Glutamatergic neuron (in vitro differentiated cells): ENCODE measurements around the gene PSTK. TPM values are rescaled to one million over a fixed set of nuclear protein-coding genes. Genes with fewer than 3 reads are reported as not detected.

Source experiments
- DNase-seq: peaks from one replicate; pipeline ENCODE4 v3.0.0; 2022
- H3K27ac Mint-ChIP-seq: one replicate; pipeline ENCODE4 v1.8.0; 2020; ENCODE audit warnings: mild to moderate bottlenecking, mixed read lengths, inconsistent platforms; ENCODE audit not compliant: unreplicated experiment
- H3K27me3 Mint-ChIP-seq: one replicate; pipeline ENCODE4 v1.8.0; 2020; ENCODE audit warnings: mild to moderate bottlenecking, moderate library complexity, mixed read lengths, inconsistent platforms; ENCODE audit not compliant: unreplicated experiment
- H3K36me3 Mint-ChIP-seq: one replicate; pipeline ENCODE4 v1.8.0; 2020; ENCODE audit warnings: mild to moderate bottlenecking, mixed read lengths, inconsistent platforms; ENCODE audit not compliant: unreplicated experiment
- H3K4me1 Mint-ChIP-seq: one replicate; pipeline ENCODE4 v1.8.0; 2020; ENCODE audit warnings: mild to moderate bottlenecking, low read depth, mixed read lengths, inconsistent platforms; ENCODE audit not compliant: unreplicated experiment
- H3K4me3 Mint-ChIP-seq: one replicate; pipeline ENCODE4 v1.8.0; 2020; ENCODE audit warnings: mild to moderate bottlenecking, mixed read lengths, inconsistent platforms; ENCODE audit not compliant: unreplicated experiment
- H3K9me3 Mint-ChIP-seq: one replicate; pipeline ENCODE4 v1.8.0; 2020; ENCODE audit warnings: mild to moderate bottlenecking, moderate library complexity, mixed read lengths, inconsistent platforms; ENCODE audit not compliant: unreplicated experiment
- CTCF ChIP-seq: fragments of 200-600 bp; sonication (generic); IDR thresholded peaks from one replicate; pipeline ENCODE4 v1.5.0; 2021; ENCODE audit not compliant: partially characterized antibody, unreplicated experiment
- total RNA-seq: library from RNA; stranded (reverse); fragmentation: NEBNext Ultra II Directional; extraction: Animal tissue kit (Norgen Biotek cat#: 25700); gene quantifications from one replicate; pipeline ENCODE4 v1.2.1, GENCODE V29; 2021; ENCODE audit not compliant: unreplicated experiment

PSTK gene
- total RNA-seq, 1 donor from 2014 or later: 3.8 TPM

DNA sequence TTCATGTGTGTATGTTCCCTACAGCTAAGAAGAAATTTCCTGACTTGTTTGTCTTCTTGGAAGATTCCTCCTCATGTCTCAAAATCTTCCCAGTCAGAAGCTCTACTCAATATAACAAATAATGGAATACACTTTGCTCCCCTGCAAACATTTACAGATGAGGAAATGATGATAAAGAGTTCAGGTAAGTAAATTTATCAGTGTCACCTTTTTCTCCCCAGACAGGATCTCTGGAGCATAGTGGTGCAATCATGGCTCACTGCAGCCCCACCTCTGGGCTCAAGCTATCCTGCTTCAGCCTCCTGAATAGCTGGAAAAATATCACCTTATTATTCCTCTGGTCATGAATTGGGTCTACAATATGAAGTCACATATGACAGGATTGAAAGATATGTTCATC, 54.1 kb downstream of the PSTK start:
- Mint-ChIP-seq H3K4me1 (no peaks in the 10 kb centered on the region), H3K27me3 (no peaks in the 10 kb centered on the region), H3K27ac (no peak overlapping the region), H3K36me3 (no peaks in the 10 kb centered on the region), H3K4me3 (no peak overlapping the region), H3K9me3 (no peaks in the 10 kb centered on the region)
- no peak for TF ChIP-seq CTCF
- DNase-seq: no peak

DNA sequence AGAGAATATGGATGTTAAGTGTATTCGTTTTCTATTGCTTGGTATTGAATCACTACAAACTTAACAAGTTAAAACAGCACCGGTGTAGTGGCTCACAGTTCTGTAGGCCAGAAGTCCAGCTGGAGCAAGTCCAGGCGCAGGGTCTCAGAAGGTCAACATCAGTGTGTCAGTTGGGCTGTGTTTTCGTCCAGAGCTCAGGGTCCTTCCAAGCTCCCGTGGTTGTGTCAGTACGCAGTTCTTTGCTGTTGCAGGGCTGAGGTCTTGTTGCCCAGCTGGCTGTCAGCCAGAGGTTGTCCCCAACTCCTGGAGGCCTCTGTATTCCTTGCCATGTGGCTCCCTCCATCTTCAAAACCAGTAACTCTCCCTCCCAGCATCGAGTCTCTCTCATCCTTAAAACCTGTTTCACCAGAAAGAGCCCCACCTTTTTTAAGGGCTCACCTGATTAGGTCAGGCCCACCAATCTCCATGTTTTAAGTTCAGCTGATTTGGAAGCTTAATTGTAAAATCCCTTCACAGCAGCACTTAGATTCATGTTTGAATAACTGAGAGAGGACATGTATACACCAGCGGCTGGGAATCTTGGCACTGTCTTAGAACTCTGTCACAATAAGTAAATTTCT, 55.4 kb downstream of the PSTK start:
- no peaks in the 10 kb centered on the region for H3K36me3 Mint-ChIP-seq
- no peak overlapping the region for H3K4me3 Mint-ChIP-seq
- no peaks in the 10 kb centered on the region for H3K27me3 Mint-ChIP-seq
- no peaks in the 10 kb centered on the region for H3K9me3 Mint-ChIP-seq
- no peak for TF ChIP-seq CTCF
- H3K4me1 Mint-ChIP-seq: no peaks in the 10 kb centered on the region
- no peak overlapping the region for H3K27ac Mint-ChIP-seq
- DNase-seq: no peak

DNA sequence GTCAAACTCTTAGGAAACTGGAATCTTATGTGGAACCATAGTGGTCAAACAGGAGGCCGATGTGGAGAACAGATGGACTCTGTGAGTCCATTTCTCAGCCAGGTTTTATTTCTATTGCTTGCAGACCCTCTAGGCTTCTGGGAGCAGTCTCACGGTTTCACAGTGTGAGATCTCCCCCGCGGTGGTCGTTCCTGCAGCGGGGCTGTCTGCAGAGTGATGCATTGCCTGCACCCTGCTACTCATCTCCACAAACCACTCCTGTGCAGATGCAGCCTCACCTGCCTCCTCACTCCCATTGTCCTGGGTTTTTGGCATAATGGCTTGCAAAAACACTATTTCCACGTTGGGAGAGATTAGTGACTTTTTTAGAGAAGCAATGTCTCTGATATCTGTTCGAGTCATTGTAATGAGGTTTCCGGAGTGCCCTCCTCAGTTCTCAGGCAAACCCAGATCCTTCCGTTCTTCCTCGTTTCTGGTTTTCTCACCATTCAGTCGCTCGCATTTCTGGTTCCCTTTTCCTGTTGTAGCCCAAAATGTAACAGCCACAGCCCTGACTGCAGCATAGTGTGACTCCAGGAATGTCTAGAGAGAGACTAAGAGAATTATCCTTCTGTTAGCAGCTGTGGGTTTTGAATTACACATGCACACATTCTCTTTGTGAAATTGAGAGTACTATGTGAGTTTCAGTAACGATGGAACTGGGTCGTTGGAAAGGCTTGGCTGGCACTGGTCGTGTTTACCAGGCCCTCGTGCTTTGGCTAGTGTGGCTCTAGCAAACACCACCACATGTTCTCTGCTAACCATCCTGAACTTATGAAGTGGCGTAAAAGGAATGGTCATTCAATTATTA, 58.8 kb downstream of the PSTK start:
- TF ChIP-seq CTCF: no peak
- Mint-ChIP-seq H3K36me3 (no peaks in the 10 kb centered on the region), H3K9me3 (no peaks in the 10 kb centered on the region), H3K27me3 (no peaks in the 10 kb centered on the region), H3K4me3 (no peak overlapping the region), H3K27ac (no peak overlapping the region), H3K4me1 (no peaks in the 10 kb centered on the region)
- DNase-seq: no peak

DNA sequence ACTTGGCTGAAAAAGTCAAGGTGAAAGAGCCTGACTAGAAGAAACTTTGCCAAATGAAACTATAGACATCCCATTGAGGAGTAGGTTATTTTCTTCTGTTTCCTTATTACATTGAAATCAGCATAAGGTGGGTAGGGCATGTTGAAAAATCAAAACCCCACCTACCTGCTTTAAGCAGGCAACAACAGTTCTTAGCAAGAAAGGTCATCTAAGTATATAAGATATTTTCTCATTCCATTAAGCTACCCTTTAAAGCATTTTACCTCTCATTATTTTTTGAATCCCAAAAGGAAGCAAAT, 59.4 kb downstream of the PSTK start:
- Mint-ChIP-seq H3K27ac (no peak overlapping the region), H3K9me3 (no peaks in the 10 kb centered on the region), H3K27me3 (no peaks in the 10 kb centered on the region)

More for the DNA sequence above, 59.4 kb downstream of the PSTK start:
- Mint-ChIP-seq H3K36me3 (no peaks in the 10 kb centered on the region), H3K4me3 (no peak overlapping the region), H3K4me1 (no peaks in the 10 kb centered on the region)
- TF ChIP-seq CTCF: no peak
- no peak for DNase-seq

Other genes with a start within 250 kb of the PSTK start
- 2.4 TPM for gene CUZD1, start 134.5 kb upstream of the PSTK start, total RNA-seq
- gene FAM24B, start 100.8 kb upstream of the PSTK start, total RNA-seq: 15.9 TPM
- not detected for gene FAM24A, start 69.8 kb upstream of the PSTK start, total RNA-seq
- gene C10orf88, start 26.2 kb upstream of the PSTK start, total RNA-seq: 14.0 TPM
- gene IKZF5, start 28.4 kb downstream of the PSTK start, total RNA-seq: 9.5 TPM
- 9.9 TPM for gene ACADSB, start 28.6 kb downstream of the PSTK start, total RNA-seq
- not detected for gene HMX3, start 155.6 kb downstream of the PSTK start, total RNA-seq
- gene HMX2, start 167.7 kb downstream of the PSTK start, total RNA-seq: not detected
- gene BUB3, start 174.0 kb downstream of the PSTK start, total RNA-seq: 81.1 TPM